T-helper 17 cell (primary cell): ENCODE measurements around the gene ANKRD63. TPM values are rescaled to one million over a fixed set of nuclear protein-coding genes. Genes with fewer than 3 reads are reported as not detected.
A peak's percentile ranks its signal among the peaks of the same experiment; 100 is the strongest.

Experiments
- ATAC-seq: fragments of 150-1000 bp; cut with Tn5 transposase; 2 replicates; pipeline ENCODE4 v1.10.0; 2021; ENCODE audit warnings: mild to moderate bottlenecking, moderate library complexity
- DNase-seq, 3 donors: peaks; one replicate each; pipeline versions ENCODE4 v3.0.0 to v3.0.0-alpha.2; 2020 to 2021
- H3K9me3 ChIP-seq: one replicate; pipeline ENCODE4 v1.7.0; 2013; ENCODE audit warnings: low read length, mild to moderate bottlenecking; ENCODE audit not compliant: control insufficient read depth, poor library complexity, severe bottlenecking
- H3K27ac Mint-ChIP-seq: one replicate; pipeline ENCODE4 v1.8.0; 2022; ENCODE audit warnings: mild to moderate bottlenecking, moderate library complexity, mixed read lengths
- H3K27me3 Mint-ChIP-seq: one replicate; pipeline ENCODE4 v1.8.0; 2022; ENCODE audit warnings: mixed read lengths
- H3K36me3 Mint-ChIP-seq: one replicate; pipeline ENCODE4 v1.8.0; 2022; ENCODE audit warnings: low read depth, mixed read lengths
- H3K4me1 Mint-ChIP-seq: one replicate; pipeline ENCODE4 v1.8.0; 2022; ENCODE audit warnings: mild to moderate bottlenecking, mixed read lengths
- H3K4me3 Mint-ChIP-seq: one replicate; pipeline ENCODE4 v1.8.0; 2022; ENCODE audit warnings: mild to moderate bottlenecking, moderate library complexity, mixed read lengths
- total RNA-seq, 4 donors: library from RNA in 2 of 4; stranded (reverse) in 2 of 4; gene quantifications; one replicate each; pipeline ENCODE4 v1.2.3 and lab custom pipeline; 2022 to 2026

Gene ANKRD63
- total RNA-seq, 2 donors from 2014 or later: 0.42 TPM; not detected in 1

- Mint-ChIP-seq H3K4me3 (peak overlapping the region; percentile 95), H3K4me1 (peaks cover 25% of the 10 kb centered on the region), H3K27me3 (no peaks in the 10 kb centered on the region), H3K36me3 (no peaks in the 10 kb centered on the region), H3K27ac (peak overlapping the region; percentile 90)
- ATAC-seq: no peak
- no peak for DNase-seq
- no peaks in the 10 kb centered on the region for H3K9me3 ChIP-seq
These were observed 26.5 kb upstream of the ANKRD63 start for GRCh38 chr15:40309344-40309862.

- Mint-ChIP-seq H3K4me1 (peaks cover 30% of the 10 kb centered on the region), H3K27ac (peak within 1 kb of the TSS; percentile 90), H3K4me3 (peak within 1 kb of the TSS; percentile 95), H3K27me3 (no peaks in the 10 kb centered on the region), H3K36me3 (no peaks in the 10 kb centered on the region)
- H3K9me3 ChIP-seq: no peaks in the 10 kb centered on the region
- peak; percentile 43 to 52 (median 50) for DNase-seq
- ATAC-seq: peak; percentile 84
These were observed 24.8 kb upstream of the ANKRD63 start, which contains the start of gene PLCB2 for GRCh38 chr15:40307421-40308211. Gene PLCB2 (minus strand): TSS chr15:40307935. CDS start chr15:40307672, 263 bp downstream.

GRCh38 chr15:40306908-40307307 lies 24.0 kb upstream of the ANKRD63 start:
- peaks cover 30% of the 10 kb centered on the region for H3K4me1 Mint-ChIP-seq

GRCh38 chr15:40306371-40306770 lies 23.5 kb upstream of the ANKRD63 start:
- DNase-seq: no peak
- Mint-ChIP-seq H3K27ac (peak overlapping the region; percentile 90), H3K36me3 (no peaks in the 10 kb centered on the region), H3K4me1 (peaks cover 30% of the 10 kb centered on the region), H3K27me3 (no peaks in the 10 kb centered on the region), H3K4me3 (peak overlapping the region; percentile 95)
- ATAC-seq: no peak
- H3K9me3 ChIP-seq: no peaks in the 10 kb centered on the region

More at GRCh38 chr15:40306908-40307307, 24.0 kb upstream of the ANKRD63 start:
- Mint-ChIP-seq H3K27ac (peak overlapping the region; percentile 90), H3K4me3 (peak overlapping the region; percentile 95), H3K36me3 (no peaks in the 10 kb centered on the region), H3K27me3 (no peaks in the 10 kb centered on the region)
- no peaks in the 10 kb centered on the region for H3K9me3 ChIP-seq
- DNase-seq: no peak
- ATAC-seq: no peak

GRCh38 chr15:40305281-40305680 lies 22.4 kb upstream of the ANKRD63 start:
- DNase-seq (no peak), ATAC-seq (no peak)
- H3K4me3 Mint-ChIP-seq: peak overlapping the region; percentile 95
- H3K27ac Mint-ChIP-seq: no peak overlapping the region
- no peaks in the 10 kb centered on the region for H3K27me3 Mint-ChIP-seq
- no peaks in the 10 kb centered on the region for H3K36me3 Mint-ChIP-seq
- H3K4me1 Mint-ChIP-seq: peaks cover 30% of the 10 kb centered on the region
- H3K9me3 ChIP-seq: no peaks in the 10 kb centered on the region

GRCh38 chr15:40303576-40303975 lies 20.7 kb upstream of the ANKRD63 start:
- Mint-ChIP-seq H3K36me3 (no peaks in the 10 kb centered on the region), H3K27me3 (no peaks in the 10 kb centered on the region), H3K4me1 (peaks cover 17% of the 10 kb centered on the region), H3K27ac (peak overlapping the region; percentile 73), H3K4me3 (peak overlapping the region; percentile 41)
- no peaks in the 10 kb centered on the region for H3K9me3 ChIP-seq
- no peak for ATAC-seq
- no peak for DNase-seq

- H3K9me3 ChIP-seq: no peaks in the 10 kb centered on the region
- DNase-seq (no peak), ATAC-seq (no peak)
- no peak overlapping the region for H3K4me3 Mint-ChIP-seq
- H3K4me1 Mint-ChIP-seq: peaks cover 17% of the 10 kb centered on the region
- no peak overlapping the region for H3K27ac Mint-ChIP-seq
- no peaks in the 10 kb centered on the region for H3K27me3 Mint-ChIP-seq
- H3K36me3 Mint-ChIP-seq: no peaks in the 10 kb centered on the region
These were observed 20.1 kb upstream of the ANKRD63 start for GRCh38 chr15:40302981-40303380.

- peaks cover 2% of the 10 kb centered on the region for H3K36me3 Mint-ChIP-seq
- no peak overlapping the region for H3K27ac Mint-ChIP-seq
These were observed 19.5 kb upstream of the ANKRD63 start for GRCh38 chr15:40302288-40302886.

GRCh38 chr15:40301467-40302179 lies 18.8 kb upstream of the ANKRD63 start:
- peaks cover 19% of the 10 kb centered on the region for H3K4me1 Mint-ChIP-seq
- H3K36me3 Mint-ChIP-seq: peaks cover 2% of the 10 kb centered on the region
- ATAC-seq: no peak
- no peaks in the 10 kb centered on the region for H3K9me3 ChIP-seq
- H3K4me3 Mint-ChIP-seq: no peak overlapping the region
- no peak for DNase-seq
- no peaks in the 10 kb centered on the region for H3K27me3 Mint-ChIP-seq
- no peak overlapping the region for H3K27ac Mint-ChIP-seq

More at GRCh38 chr15:40302288-40302886, 19.5 kb upstream of the ANKRD63 start:
- Mint-ChIP-seq H3K27me3 (no peaks in the 10 kb centered on the region), H3K4me1 (peaks cover 19% of the 10 kb centered on the region), H3K4me3 (no peak overlapping the region)
- no peaks in the 10 kb centered on the region for H3K9me3 ChIP-seq
- no peak for ATAC-seq
- DNase-seq: no peak

- H3K9me3 ChIP-seq: no peaks in the 10 kb centered on the region
- H3K27ac Mint-ChIP-seq: no peak overlapping the region
- H3K4me3 Mint-ChIP-seq: no peak overlapping the region
- no peaks in the 10 kb centered on the region for H3K27me3 Mint-ChIP-seq
- ATAC-seq: no peak
- H3K4me1 Mint-ChIP-seq: peaks cover 13% of the 10 kb centered on the region
- no peak for DNase-seq
- peaks cover 4% of the 10 kb centered on the region for H3K36me3 Mint-ChIP-seq
These were observed 17.9 kb upstream of the ANKRD63 start for GRCh38 chr15:40300771-40301170.

- no peak overlapping the region for H3K4me3 Mint-ChIP-seq
- no peaks in the 10 kb centered on the region for H3K27me3 Mint-ChIP-seq
- H3K9me3 ChIP-seq: no peaks in the 10 kb centered on the region
- no peak overlapping the region for H3K27ac Mint-ChIP-seq
- H3K36me3 Mint-ChIP-seq: peaks cover 4% of the 10 kb centered on the region
- no peak for ATAC-seq
- DNase-seq: no peak
- H3K4me1 Mint-ChIP-seq: peaks cover 13% of the 10 kb centered on the region
These were observed 17.5 kb upstream of the ANKRD63 start for GRCh38 chr15:40300367-40300766.

- no peaks in the 10 kb centered on the region for H3K27me3 Mint-ChIP-seq
- no peak overlapping the region for H3K27ac Mint-ChIP-seq
- H3K36me3 Mint-ChIP-seq: peaks cover 4% of the 10 kb centered on the region
- ATAC-seq (no peak), DNase-seq (no peak)
- no peaks in the 10 kb centered on the region for H3K9me3 ChIP-seq
- peaks cover 4% of the 10 kb centered on the region for H3K4me1 Mint-ChIP-seq
- no peak overlapping the region for H3K4me3 Mint-ChIP-seq
These were observed 15.5 kb upstream of the ANKRD63 start for GRCh38 chr15:40298216-40298935.
